ENCODE results near the gene LINGO1. TPM values are rescaled to one million over a fixed set of nuclear protein-coding genes. Genes with fewer than 3 reads are reported as not detected.

The LINGO1 gene
- total and polyA plus RNA-seq, 4 donors, result 0.33 to 5.1 (median 0.88) TPM

DNA sequence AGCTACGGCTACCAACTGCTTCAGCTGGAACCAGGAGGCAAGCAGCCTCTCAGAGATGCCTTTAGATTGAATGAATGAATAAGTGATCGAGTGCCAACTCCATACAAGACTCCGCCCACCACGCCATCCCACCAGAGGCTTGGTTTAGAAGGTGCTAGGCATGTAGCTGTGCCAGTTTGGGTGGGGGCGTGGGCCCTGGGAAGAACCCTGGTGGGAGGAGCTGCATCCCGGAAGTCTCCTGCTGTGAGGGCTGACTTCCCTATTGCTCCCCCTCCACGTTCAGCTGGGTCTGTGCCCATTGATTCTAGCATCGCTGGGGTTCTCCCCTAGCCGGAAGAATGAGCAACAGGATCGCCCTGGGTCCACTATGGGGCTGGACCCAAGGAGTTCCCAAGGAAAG lies 20.9 kb downstream of the LINGO1 start:
- TF ChIP-seq, protein P1, sequence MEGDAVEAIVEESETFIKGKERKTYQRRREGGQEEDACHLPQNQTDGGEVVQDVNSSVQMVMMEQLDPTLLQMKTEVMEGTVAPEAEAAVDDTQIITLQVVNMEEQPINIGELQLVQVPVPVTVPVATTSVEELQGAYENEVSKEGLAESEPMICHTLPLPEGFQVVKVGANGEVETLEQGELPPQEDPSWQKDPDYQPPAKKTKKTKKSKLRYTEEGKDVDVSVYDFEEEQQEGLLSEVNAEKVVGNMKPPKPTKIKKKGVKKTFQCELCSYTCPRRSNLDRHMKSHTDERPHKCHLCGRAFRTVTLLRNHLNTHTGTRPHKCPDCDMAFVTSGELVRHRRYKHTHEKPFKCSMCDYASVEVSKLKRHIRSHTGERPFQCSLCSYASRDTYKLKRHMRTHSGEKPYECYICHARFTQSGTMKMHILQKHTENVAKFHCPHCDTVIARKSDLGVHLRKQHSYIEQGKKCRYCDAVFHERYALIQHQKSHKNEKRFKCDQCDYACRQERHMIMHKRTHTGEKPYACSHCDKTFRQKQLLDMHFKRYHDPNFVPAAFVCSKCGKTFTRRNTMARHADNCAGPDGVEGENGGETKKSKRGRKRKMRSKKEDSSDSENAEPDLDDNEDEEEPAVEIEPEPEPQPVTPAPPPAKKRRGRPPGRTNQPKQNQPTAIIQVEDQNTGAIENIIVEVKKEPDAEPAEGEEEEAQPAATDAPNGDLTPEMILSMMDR (IDR thresholded peaks at IDR 0.05; ENCODE audit: control extremely low read depth, extremely low read depth), result no peak
- no peak for ATAC-seq (ENCODE audit: insufficient read depth, low FRiP score)
- Histone ChIP-seq H3K9ac (ENCODE audit: insufficient read depth in 1 of 2, low read length in 2 of 2) (no peak overlapping the region), H3K27ac (ENCODE audit: low read depth in 1 of 2, low read length in 1 of 2) (no peak overlapping the region), H3K36me3 (ENCODE audit: control insufficient read depth in 4 of 4, insufficient read depth in 4 of 4, low read length in 4 of 4) (peaks cover 0 to 7% (median 0%) of the 10 kb centered on the region in 4 donors), H3K9me3 (ENCODE audit: control insufficient read depth in 4 of 4, insufficient read depth in 3 of 4, low read length in 3 of 4) (peaks cover 0 to 7% (median 0%) of the 10 kb centered on the region in 4 donors), H3K4me3 (no peak overlapping the region), H3K4me1 (ENCODE audit: control insufficient read depth in 5 of 5, insufficient read depth in 5 of 5, low read length in 5 of 5) (peaks cover 0 to 20% (median 0%) of the 10 kb centered on the region in 5 donors), H3K27me3 (ENCODE audit: control insufficient read depth in 3 of 3, insufficient read depth in 3 of 3, low read length in 2 of 3) (no peaks in the 10 kb centered on the region)
- no peak for DNase-seq
- 73% methylated on average over 10 of the region's 10 CpGs for WGBS, 2 donors

DNA sequence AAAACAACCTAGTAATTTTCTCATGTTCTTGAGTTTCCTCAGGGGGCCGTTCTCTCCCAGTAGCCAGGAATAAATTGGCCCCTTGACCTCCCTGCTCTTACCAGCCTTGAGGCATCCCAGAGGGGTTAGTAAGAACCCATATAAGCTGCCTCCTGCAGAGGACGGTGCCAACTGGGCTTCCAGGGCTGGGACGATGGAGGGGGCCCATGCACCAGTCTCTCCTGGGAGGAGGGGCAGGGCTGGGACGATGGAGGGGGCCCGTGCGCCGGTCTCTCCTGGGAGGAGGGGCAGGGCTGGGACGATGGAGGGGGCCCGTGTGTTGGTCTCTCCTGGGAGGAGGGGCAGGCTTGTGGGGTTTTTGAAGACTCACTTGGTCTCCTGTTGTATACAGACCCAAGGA lies 22.0 kb downstream of the LINGO1 start:
- Histone ChIP-seq H3K27me3 (ENCODE audit: control insufficient read depth in 3 of 3, insufficient read depth in 3 of 3, low read length in 2 of 3) (no peaks in the 10 kb centered on the region), H3K9ac (ENCODE audit: insufficient read depth in 1 of 2, low read length in 2 of 2) (no peak overlapping the region), H3K9me3 (ENCODE audit: control insufficient read depth in 4 of 4, insufficient read depth in 3 of 4, low read length in 3 of 4) (peaks cover 0 to 7% (median 0%) of the 10 kb centered on the region in 4 donors), H3K27ac (ENCODE audit: low read depth in 1 of 2, low read length in 1 of 2) (no peak overlapping the region), H3K36me3 (ENCODE audit: control insufficient read depth in 4 of 4, insufficient read depth in 4 of 4, low read length in 4 of 4) (peaks cover 0 to 7% (median 0%) of the 10 kb centered on the region in 4 donors), H3K4me1 (ENCODE audit: control insufficient read depth in 5 of 5, insufficient read depth in 5 of 5, low read length in 5 of 5) (peaks cover 0 to 22% (median 0%) of the 10 kb centered on the region in 5 donors), H3K4me3 (no peak overlapping the region)
- WGBS, 2 donors, result 67 to 77% methylated on average over 9 of the region's 9 CpGs
- TF ChIP-seq, protein P1 (IDR thresholded peaks at IDR 0.05; ENCODE audit: control extremely low read depth, extremely low read depth), result no peak
- DNase-seq (no peak), ATAC-seq (ENCODE audit: insufficient read depth, low FRiP score) (no peak)

DNA sequence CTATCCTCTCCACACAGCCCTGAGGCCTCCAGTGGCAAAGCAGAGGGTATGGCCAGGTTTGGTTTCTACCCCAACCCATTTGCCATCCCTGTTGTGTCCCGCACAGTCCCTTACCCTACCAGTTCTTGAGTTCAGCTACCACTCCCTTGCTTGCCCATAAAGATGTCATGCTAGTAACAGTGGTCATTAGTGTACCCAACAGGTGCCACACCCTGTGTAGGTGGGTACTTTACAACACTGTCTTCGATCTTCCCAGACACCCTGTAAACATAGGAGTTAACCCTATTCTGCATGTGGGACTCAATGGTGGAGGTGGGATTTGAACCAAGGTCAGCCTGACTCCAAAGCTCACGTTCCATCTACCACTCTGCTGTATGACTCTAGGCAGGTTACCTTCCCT lies 23.2 kb downstream of the LINGO1 start:
- Histone ChIP-seq H3K4me1 (ENCODE audit: control insufficient read depth in 5 of 5, insufficient read depth in 5 of 5, low read length in 5 of 5) (peaks cover 0 to 33% (median 5%) of the 10 kb centered on the region in 5 donors), H3K27ac (ENCODE audit: low read depth in 1 of 2, low read length in 1 of 2) (no peak overlapping the region), H3K27me3 (ENCODE audit: control insufficient read depth in 3 of 3, insufficient read depth in 3 of 3, low read length in 2 of 3) (no peaks in the 10 kb centered on the region), H3K9ac (ENCODE audit: insufficient read depth in 1 of 2, low read length in 2 of 2) (no peak overlapping the region), H3K36me3 (ENCODE audit: control insufficient read depth in 4 of 4, insufficient read depth in 4 of 4, low read length in 4 of 4) (no peaks in the 10 kb centered on the region), H3K9me3 (ENCODE audit: control insufficient read depth in 4 of 4, insufficient read depth in 3 of 4, low read length in 3 of 4) (no peaks in the 10 kb centered on the region), H3K4me3 (no peak overlapping the region)
- 78 to 89% methylated on average over 3 of the region's 3 CpGs for WGBS, 2 donors
- TF ChIP-seq, protein P1 (IDR thresholded peaks at IDR 0.05; ENCODE audit: control extremely low read depth, extremely low read depth), result no peak
- no peak for DNase-seq
- ATAC-seq (ENCODE audit: insufficient read depth, low FRiP score), result no peak

DNA sequence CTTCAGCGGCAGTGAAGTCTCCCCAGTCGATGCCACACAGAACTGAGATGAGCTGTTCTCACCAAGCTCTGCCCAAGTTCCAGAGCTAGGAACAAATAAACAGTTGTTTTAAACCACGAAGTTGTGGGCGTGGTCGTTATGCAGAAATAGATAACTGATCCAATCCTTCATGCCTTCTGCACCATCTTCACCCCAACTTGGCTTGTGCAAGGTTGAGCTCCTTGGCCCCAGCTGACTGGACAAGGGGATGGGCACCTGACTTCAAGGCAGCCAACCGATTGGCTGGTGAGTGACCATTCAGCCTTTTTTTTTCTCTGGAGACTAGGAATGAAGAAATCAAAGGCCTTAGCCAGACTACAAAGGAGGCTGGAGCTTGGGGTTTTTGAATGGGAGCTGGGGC lies 23.9 kb downstream of the LINGO1 start:
- DNase-seq, result no peak
- Histone ChIP-seq H3K27me3 (ENCODE audit: control insufficient read depth in 3 of 3, insufficient read depth in 3 of 3, low read length in 2 of 3) (no peaks in the 10 kb centered on the region), H3K27ac (ENCODE audit: low read depth in 1 of 2, low read length in 1 of 2) (no peak overlapping the region), H3K4me3 (no peak overlapping the region), H3K9ac (ENCODE audit: insufficient read depth in 1 of 2, low read length in 2 of 2) (no peak overlapping the region), H3K9me3 (ENCODE audit: control insufficient read depth in 4 of 4, insufficient read depth in 3 of 4, low read length in 3 of 4) (no peaks in the 10 kb centered on the region), H3K36me3 (ENCODE audit: control insufficient read depth in 4 of 4, insufficient read depth in 4 of 4, low read length in 4 of 4) (no peaks in the 10 kb centered on the region), H3K4me1 (ENCODE audit: control insufficient read depth in 5 of 5, insufficient read depth in 5 of 5, low read length in 5 of 5) (peaks cover 0 to 34% (median 6%) of the 10 kb centered on the region in 5 donors)
- WGBS, 2 donors, result 84 to 85% methylated on average over 6 of the region's 6 CpGs
- no peak for ATAC-seq (ENCODE audit: insufficient read depth, low FRiP score)
- TF ChIP-seq, protein P1 (IDR thresholded peaks at IDR 0.05; ENCODE audit: control extremely low read depth, extremely low read depth), result no peak
